Lung microvascular endothelial cell (primary cell): ENCODE measurements around the gene LHX2. TPM values are rescaled to one million over a fixed set of nuclear protein-coding genes. Genes with fewer than 3 reads are reported as not detected.

ENCODE experiments used
- DNase-seq, 2 donors: peaks; one replicate each; pipeline versions ENCODE4 v3.0.0 to v3.0.0-alpha.2; 2010; ENCODE audit warnings: low read depth in 2 of 2
- total RNA-seq: library from RNA; depleted of rRNA; stranded (reverse); fragments of >200 nt; gene quantifications from 2 replicates; pipeline ENCODE4 v1.2.1, GENCODE V29; 2014

The LHX2 gene
- total RNA-seq, 1 donor from 2014 or later = not detected

DNA sequence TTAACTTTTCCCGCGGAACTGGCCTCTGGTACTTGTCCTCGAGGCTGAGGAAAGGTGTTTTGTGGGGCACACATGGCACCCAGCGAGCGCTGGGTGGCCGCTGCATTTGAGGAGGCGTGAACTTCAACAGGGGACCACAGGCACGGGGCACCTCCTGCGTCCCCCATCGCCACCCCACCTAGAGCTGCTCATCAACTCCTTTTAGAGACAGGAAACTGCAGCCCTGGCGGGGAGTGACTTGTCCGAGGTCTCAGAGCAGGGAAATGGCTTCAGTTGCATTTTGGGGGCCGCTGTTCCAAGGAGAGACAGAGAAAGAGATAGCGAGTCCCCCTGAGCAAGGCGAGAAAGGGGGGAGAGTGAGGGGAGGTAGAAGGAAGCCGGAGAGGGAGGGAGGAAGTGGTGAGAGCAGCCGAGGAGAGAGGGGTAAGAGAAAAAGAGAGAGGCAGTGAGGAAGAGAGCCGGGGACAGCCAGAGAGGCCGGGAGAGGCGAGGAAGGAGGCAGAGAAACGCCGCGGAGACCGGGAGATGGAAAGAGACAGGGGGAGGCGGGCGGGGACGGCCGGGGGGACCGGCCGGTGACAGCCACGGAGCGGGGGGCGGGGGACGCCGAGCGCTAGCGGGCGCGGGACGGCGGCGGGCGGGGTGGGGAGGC is 12.5 kb upstream of the LHX2 start:
- no peak for DNase-seq

DNA sequence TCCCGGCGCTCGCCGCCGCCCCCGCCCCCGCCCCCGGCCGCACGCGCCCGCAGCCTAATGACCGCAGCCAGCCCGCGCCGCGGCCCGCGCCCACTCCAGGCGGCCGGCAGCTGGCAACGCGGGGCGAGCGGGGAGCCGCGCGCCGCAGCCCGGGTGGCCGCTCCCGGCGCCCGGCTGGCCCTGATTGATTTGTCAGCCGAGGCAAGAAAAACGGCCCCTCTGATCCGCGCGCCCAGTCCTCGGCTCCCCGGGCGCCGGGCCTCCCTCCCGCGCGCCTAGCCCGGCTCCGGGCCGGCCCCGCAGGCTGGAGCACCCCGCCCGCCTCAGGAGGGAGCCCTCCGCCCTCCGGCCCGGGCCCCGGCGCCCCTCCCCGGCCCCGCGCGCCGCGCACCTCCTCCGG is 11.9 kb upstream of the LHX2 start:
- DNase-seq = no peak

DNA sequence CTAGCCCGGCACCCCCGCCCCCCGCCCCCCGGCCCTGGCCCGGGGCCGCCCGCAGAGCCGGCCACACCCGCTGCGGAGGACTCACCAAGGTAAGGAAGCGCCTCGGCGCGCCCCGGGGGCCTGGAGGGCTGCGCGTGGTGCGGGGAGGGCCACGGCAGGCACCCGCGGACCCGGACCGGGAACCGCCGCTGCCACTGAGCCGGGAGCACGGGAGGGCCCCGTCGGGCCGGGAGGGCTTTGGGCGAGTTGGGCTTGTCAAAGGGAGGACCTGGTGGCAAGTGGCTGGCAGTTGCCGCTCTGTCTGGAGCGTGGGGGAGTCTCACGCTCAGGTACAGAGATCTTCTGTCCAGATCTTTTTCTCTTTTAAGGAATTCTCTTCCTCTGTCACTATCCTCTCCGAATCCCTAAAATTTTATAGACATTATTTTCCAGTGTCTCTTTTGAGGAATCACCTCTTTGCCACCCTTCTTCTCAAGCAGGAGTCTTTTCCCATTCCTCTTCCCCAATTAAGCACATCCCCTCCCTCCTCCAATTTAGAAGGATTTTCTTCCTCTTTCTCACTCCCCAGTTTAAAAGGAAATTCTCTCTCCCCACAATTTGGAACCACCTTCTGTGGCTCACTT is 11.3 kb upstream of the LHX2 start:
- DNase-seq = no peak

DNA sequence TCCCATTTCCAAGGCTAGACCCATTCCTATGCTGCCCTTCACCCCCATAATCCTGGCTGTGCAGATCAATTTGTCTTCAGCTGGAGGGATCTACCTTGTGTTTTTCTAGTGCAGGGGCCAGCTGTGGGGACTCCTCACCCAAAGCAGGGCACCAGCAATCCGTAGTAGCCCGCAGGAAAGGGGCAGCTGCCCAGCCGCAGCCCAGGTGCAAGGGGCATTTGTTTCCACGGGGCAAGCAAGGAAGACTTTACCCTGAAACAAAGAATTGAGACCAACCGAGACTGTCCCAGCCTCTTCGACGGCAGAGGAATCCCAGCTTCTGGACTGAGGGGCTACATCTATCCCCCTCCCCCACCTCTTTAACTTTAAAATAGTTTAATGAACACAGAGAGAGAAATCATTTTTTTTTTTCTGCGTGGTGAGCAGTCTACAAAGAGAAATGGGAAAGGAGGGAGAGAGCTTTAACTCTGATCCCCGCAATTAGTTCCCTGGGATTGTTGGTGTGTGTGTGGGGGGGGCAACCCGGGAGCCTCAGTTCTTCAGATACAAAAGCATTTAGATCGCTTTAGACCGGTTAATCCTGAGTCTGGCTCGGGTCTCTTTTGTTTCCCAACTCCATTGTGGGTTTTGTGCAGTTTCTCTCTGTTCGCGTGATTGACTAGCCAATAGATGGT is 10.6 kb upstream of the LHX2 start:
- DNase-seq = no peak

DNA sequence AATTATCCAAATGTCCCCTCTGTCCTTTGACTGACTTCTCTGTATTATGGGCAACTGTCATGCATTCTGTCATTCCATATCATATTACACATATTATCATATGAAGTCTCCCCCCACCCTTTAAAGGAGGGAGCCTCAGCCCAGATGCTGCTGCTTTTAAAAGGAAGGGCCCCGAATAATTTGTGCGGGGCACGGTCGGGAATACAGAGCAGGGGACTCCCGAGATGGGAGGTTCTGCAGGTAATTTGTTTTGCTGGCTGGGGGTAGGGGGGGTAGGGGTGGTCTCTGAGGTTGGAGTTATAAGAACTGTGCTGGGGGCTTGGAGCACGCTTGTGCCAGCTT is 10.1 kb upstream of the LHX2 start:
- DNase-seq = no peak

DNA sequence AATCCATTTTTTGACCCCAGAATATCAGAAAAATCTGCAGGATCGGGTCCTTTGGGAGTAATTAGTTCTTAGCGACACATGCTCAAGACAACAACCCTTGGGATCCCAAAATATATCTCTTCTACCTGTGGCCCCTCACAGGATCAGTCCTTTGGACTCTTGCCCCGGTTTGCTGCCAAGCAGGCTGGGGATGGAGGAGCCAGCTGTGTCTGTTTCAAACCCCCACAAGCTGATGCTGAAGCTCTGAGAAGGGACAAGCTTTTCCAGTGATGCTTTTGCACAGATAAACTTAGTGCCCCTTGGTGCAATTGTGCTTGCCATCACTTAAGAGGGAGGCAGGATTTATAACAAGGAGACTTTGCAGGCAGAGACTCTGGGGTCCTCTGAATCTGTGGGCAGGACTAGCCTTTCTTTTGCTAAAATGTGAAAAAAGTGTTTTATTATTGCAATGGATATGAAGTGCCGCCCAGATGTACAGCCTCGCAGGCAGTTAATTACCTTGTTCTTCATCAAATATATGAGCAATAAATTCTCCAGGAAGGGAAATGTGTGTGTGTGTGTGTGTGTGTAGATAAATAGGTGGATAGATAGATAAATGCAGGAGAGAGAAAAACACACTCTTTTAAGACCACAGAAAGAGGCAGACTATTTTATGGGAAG is 9.6 kb upstream of the LHX2 start:
- no peak for DNase-seq

DNA sequence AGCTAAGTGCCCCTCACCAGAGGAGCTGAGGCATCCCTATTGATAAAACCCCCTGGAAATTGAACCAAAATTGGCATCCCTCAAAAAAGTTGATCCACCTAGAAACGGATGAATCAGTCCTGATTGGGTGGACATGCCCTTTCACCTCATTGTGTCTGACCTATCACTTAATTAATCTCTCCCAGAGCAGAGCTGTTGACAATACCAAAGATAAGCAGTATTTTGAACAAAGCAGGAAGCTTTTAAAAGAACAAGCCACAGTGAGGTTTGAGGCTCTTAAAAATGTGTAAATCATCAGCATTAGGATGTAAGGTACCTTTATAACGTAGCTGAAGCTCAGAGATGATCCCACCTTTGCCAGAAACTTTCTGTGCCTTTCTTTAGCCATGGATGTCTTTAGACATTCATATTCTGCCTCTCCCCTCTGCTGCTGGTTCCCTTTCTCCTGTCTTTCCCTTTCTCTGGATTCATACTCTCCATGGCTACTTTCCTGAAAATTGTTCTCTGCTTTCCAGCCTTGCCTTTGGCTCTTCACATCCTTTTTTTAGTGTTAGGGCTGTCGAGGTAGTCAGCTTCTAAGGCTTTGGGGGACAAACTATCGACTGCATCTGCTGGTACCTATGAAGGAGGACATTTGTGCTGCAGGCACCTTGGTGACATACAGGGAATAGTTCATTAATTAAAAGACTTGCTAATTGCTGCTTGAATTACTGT is 7.8 kb upstream of the LHX2 start:
- no peak for DNase-seq

DNA sequence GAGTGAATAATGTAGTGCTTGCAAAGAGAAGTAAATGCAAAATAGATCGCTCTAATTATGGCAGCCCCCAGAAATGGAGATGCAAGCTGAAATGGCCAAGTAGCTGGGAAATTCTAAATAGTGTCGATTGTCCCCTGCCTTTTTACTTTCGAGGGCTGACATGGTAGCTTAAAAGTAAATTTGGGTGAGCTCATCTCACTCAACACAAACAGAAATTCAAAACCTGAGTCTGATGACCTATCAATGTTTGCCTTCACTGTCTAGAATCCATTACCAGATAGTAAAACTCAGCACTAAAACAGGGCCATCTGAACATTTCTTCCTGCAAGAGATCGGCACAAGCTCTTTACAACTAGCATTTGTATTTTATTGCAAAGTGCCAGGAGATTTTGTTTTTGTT is 7.0 kb upstream of the LHX2 start:
- DNase-seq = no peak

DNA sequence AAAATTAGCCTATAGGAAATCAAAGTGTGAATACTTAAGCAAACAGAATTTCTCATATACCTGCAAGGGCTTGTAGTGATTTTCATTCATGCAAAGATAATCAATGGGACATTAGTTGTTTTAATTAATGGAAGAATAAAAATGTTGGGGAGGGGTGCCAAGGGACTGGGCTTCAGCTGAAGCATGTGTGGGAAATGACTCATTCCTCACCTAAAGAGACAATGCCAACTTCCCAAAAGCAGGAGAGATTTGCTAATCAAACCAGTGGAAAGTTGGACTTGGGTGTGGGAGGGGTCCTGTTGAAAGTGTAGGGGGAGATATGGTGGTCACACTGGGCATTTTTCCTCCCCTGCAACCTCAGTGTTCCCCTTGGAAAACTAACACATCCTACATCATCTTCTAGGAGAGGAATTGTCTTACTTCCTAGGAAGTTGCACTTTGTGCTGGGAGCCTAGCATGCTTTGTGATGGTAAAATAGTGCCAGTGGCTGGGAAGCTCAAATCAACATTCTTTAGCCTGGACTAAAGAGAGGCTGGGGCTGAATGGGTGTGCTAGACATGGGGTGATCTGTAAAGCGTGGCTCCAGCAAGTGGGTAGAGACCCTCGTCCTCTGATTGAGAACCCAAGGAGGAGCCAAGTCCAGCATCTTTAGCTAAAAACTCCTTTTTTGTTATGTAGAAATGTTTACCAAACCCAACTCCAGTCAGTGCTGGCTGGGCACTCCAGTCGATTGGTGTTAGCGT is 6.4 kb upstream of the LHX2 start:
- no peak for DNase-seq

DNA sequence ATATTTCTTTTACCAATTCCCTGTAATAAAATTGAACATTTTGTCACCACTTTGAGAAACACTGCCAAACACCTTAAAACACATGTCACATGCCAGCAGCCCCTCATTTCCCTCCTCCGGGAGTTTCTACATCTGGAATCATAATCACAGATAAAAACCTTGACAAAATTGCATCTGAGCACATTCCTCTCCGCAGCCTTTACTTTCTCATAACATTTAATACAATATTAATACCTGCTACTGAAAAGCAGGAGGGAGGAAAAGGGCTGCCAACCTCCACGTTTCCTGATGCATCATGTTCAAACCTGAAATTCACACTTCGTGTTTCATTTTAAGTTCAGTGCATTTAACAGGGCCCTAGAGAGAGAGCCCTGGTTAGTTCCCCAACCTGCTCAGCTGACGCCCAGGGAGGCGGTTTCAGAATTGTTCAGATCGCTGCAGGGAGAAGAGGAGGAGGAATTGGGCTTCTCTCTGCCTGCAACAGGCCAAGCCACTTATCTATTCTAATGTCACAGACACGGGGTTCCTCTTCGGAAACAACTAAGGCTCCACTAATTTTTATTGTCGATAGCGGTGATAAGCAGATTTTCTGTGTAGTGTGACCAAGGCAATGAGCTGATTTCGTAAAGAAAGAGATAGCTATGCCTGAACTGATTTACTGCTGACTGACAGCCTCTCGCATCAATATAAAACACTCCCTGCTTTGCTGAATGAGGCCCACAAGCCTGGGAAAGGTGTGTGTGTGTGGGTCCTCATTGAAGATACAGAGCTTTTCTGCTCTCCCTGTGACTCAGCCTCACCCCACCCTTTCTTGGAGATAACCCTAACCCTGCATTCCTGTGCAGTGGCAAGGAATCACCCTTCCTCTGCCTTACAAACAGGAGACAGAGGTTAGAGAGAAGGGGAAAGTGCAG is 4.9 kb upstream of the LHX2 start:
- no peak for DNase-seq

DNA sequence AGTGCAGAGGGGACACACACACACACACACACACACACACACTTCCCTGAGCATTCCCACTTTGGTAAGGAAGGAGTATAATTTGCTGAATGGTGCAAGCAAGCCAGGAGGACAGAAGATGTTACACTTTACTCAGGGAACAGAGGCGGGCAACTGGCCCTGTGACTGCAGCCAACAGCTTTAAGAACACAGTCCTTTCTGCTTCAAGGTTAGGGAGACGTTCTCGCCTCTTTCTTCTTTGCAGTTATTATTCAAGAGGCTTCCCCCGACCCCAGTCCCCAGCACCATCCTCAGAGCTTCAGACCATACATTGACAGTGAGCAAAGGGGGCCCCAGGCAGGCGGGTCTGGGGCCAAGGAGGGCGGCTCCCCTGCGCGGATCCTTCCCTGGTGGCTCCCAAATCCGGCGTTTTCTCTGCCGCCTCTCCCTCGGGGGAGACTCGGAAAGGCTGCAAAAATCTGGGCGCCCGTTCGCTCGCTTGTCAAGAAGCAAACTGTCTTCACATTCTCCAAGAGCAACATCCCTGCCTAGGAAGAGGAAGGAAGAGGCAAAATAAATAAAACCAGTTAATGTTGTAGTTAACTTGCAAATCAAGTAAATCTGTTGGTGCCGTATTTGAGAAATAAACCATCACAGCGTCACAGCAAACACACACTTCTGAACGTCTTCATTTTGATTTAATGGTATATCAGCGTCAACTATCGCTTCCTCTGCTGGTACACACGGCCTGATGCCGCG is 3.8 kb upstream of the LHX2 start:
- no peak for DNase-seq

DNA sequence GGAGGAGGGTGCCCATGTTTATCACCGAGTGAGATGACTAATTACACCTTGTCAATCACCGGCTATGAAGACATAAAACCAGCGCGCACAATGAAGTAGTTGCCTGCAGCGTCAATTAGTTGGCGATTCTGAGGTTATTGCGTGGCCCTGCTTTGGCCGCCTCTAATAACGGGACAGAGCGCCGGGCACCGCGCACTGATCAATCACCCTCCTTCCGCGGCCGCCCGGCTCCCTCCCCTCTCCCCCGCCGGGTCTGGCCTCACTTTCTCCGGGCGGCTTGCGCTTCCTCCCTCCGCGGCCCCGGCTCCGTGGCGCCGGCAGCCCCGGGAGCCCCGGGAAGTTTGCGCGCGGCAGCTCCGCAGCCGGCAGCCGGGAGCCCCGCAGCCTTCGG is 3.3 kb upstream of the LHX2 start:
- DNase-seq = no peak

DNA sequence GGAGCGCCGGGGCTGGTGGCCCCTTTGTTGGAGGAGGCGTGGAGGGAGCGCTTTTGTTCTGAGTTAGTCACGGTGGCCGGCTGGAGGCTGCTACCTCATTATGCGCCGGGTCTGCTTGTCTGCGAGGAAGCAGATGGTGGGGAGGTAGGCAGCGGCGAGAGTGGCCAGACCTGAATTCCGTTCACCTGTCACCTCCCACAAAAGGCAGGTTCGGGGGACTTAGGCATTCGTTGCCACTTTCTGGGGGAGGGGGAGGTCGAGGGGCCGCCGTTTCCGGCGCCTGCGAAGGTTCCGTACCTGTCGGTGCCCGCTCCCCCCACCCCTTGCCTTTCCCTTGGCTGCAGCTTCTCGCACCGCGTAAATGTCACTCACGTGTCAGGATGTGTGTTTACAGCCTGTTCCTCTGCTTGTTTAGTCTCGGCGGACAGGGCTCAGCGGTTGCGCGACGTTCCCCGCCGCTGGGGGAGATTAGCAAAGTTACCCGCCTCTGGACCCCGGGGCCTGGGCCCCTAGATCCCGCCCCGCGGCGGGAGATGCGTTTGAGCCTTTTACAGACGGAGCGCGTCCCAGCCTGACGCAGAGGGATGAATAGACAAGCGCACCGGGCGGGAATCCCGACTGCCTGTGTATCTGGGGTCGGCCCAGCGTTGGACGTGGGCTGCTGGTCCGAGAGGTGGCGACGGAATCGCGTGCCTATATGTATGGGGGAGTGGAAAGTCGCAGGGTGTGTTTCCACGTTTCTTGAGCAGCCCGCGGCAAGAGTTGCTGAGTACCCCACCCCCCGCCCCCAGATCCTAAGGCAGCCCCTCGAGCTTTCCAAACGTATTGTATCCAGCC is 2.7 kb upstream of the LHX2 start:
- no peak for DNase-seq

DNA sequence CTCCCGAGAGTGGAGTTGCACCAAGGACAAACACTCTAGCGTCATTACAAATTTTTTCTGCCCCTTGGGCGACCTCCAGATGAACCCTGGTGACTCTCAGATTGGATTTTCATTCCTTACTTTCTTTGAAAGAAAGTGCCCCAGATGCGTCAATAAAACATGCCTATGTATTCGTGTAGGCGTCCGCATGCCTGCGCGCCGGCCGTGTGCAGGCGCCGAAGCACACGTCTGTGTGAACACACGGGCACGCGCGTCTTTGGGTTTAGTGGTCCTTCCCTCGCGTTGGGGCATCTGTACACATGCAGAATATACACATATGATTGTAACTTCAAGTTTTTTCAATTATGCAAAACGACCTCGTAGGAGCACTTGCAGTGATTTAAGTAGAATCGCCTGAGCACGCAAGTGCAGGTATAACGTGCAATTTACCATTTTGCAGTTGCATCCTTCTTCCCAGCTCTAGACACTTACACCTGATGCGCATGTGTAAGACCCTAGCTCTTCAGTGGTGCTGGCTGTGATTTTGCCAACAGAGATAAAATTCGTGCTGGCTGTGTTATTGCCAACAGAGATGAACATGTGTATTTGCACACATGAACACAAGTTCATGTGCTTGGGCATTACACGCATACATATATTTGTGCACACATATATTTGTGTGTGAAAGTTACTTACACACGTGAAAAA is 1.9 kb upstream of the LHX2 start:
- DNase-seq = no peak

DNA sequence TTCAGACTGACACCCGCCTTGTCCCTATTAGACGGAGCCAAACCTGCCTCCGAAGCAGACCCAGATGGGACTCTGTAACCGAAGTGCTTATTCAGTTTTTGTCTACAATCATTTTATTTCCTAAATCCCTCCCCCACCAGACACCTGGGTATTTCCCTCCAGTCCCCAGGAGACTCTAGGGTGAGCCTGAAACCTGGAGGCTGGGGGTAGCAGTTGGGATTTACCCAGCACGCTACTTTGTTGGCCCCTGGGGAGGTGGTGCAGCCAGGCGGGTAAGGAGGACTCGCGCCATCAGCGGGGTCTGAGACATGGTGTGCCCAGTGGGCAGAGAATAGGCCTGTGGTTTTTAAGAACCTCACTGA is 1.3 kb upstream of the LHX2 start:
- DNase-seq = no peak

DNA sequence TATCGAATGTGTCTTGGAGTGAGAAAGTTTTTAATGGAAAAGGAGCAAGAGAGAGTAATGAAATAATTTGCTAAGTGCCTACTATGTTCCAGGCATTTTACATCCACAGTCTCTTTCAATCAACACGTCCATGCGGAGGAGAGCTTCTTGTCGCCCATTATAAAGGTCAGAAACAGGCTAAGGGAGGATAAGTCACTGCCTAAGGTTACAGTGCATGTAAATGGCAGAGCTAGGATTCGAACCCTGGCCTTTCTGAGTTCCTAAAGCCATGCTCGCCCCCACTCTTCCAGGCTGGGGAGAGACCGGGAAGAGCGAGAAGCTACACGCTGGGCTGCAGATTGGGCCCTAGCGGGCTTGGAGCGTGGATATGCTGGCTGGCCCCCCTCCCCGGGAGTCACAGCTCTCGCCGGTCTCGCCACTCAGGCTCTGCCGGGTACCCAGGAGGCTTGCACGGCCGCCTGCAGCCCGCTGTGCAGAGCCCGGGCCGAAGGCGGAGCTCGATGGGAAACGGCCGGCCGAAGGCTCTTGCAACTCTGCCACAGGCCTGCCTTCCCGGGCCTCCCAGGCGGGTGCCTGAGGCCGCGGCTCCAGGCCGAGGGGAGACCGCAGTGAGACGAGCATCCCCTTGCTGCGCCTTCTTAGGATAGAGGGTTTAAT is 775 bp upstream of the LHX2 start:
- DNase-seq = peak in 1 of 2 donors; percentile 32
